HG02981 (cell line): ENCODE measurements around the gene TXNRD2.

Experiments
- ATAC-seq: cut with Tn5 transposase; IDR thresholded peaks from one replicate; pipeline ENCODE4 v1.9.1; 2021; ENCODE audit warnings: mild to moderate bottlenecking, moderate library complexity; ENCODE audit not compliant: unreplicated experiment

The TXNRD2 gene

GRCh38 chr22:19980766-19981165 lies 39.1 kb upstream of the TXNRD2 start:
- no peak for ATAC-seq

- no peak for ATAC-seq
Observed at GRCh38 chr22:19979712-19980493, 38.3 kb upstream of the TXNRD2 start.

- no peak for ATAC-seq
Observed at GRCh38 chr22:19978748-19979147, 37.1 kb upstream of the TXNRD2 start.

GRCh38 chr22:19977296-19978243 lies 36.0 kb upstream of the TXNRD2 start:
- no peak for ATAC-seq

GRCh38 chr22:19976671-19977070 lies 35.1 kb upstream of the TXNRD2 start:
- no peak for ATAC-seq

GRCh38 chr22:19975707-19976035 lies 34.1 kb upstream of the TXNRD2 start:
- no peak for ATAC-seq

GRCh38 chr22:19974935-19975706 lies 33.5 kb upstream of the TXNRD2 start:
- no peak for ATAC-seq

GRCh38 chr22:19974268-19974861 lies 32.7 kb upstream of the TXNRD2 start:
- no peak for ATAC-seq

- no peak for ATAC-seq
Observed at GRCh38 chr22:19973551-19974267, 32.1 kb upstream of the TXNRD2 start.

GRCh38 chr22:19972652-19973550 lies 31.3 kb upstream of the TXNRD2 start:
- ATAC-seq, result no peak

GRCh38 chr22:19972251-19972650 lies 30.6 kb upstream of the TXNRD2 start:
- ATAC-seq, result no peak

GRCh38 chr22:19971276-19972124 lies 29.9 kb upstream of the TXNRD2 start:
- no peak for ATAC-seq

GRCh38 chr22:19970479-19971275 lies 29.1 kb upstream of the TXNRD2 start:
- no peak for ATAC-seq

- ATAC-seq, result no peak
Observed at GRCh38 chr22:19970031-19970478, 28.4 kb upstream of the TXNRD2 start.

- no peak for ATAC-seq
Observed at GRCh38 chr22:19969141-19969928, 27.7 kb upstream of the TXNRD2 start.

- no peak for ATAC-seq
Observed at GRCh38 chr22:19968450-19968891, 26.9 kb upstream of the TXNRD2 start.
